Skeletal muscle satellite cell (primary cell): ENCODE measurements around the gene SLC35F1.

Experiments used
- H3K27me3 ChIP-seq: 2 replicates; pipeline ENCODE4 v1.7.0; 2013; ENCODE audit warnings: low read length; ENCODE audit not compliant: control insufficient read depth, insufficient read depth
- H3K36me3 ChIP-seq: 2 replicates; pipeline ENCODE4 v1.7.0; 2013; ENCODE audit warnings: mild to moderate bottlenecking, control low read depth, low read length; ENCODE audit not compliant: insufficient read depth
- H3K4me1 ChIP-seq: 2 replicates; pipeline ENCODE4 v1.7.0; 2013; ENCODE audit warnings: low read length; ENCODE audit not compliant: control insufficient read depth, insufficient read depth
- H3K4me2 ChIP-seq: 2 replicates; pipeline ENCODE4 v1.7.0; 2013; ENCODE audit warnings: mild to moderate bottlenecking, low read length
- H3K4me3 ChIP-seq: 2 replicates; pipeline ENCODE4 v1.7.0; 2013; ENCODE audit warnings: low read length
- H3K9ac ChIP-seq: 2 replicates; pipeline ENCODE4 v1.7.0; 2013; ENCODE audit warnings: mild to moderate bottlenecking, low read depth, low read length, moderate library complexity
- H3K9me3 ChIP-seq: replicated peaks from 2 replicates; pipeline ENCODE4 v1.7.0; 2013; ENCODE audit warnings: mild to moderate bottlenecking, control low read depth, low read length

The SLC35F1 gene

DNA sequence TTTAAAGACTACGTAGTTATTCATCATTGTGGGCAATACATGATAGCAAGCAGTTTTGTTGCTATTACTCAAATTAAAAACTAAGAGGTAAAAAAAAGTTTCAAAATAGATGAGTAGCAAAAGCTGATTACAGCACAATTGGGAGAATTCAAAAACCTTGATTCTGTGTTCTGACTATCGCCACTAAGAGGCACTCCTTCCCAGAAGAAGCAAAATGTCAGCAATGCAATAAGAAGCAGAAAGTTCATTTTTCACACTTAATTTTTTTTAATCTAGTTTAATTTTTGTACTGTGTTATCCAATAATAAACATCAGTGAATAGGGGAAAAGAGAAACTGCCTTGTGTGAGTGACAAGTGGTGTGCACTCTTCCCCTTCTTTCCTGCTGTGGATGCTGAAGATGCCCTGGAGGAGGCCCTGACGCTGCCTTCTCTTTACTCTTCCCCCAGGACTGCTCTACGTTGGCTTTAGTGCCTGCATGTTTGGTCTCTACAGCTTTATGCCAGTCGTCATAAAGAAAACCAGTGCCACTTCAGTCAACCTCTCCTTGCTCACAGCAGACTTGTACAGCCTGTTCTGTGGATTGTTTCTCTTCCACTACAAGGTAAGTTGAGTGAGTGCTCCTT lies 377.8 kb downstream of the SLC35F1 start:
- Histone ChIP-seq H3K9ac (no peak overlapping the region), H3K4me2 (no peak overlapping the region), H3K4me1 (peaks cover 6% of the 10 kb centered on the region), H3K9me3 (no peaks in the 10 kb centered on the region), H3K36me3 (no peaks in the 10 kb centered on the region), H3K27me3 (no peaks in the 10 kb centered on the region), H3K4me3 (no peak overlapping the region)

DNA sequence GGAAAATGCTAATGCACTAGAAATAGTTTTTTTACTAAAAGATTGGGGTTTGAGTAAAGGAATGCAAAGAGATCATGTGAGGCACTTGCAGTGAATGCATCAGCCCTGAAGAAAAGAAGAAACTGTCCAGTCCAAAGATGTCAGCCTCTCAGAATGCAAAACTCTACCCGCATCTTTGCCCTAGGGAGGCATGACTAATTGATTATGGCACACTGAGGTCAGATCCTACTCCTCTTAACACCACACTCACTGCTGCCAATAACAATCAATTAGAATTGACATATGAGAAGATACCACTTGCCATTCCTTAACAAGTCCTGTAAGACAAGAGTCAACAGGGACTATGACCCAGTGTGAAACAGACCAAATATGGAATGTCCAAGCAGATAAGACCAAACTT lies 378.7 kb downstream of the SLC35F1 start:
- Histone ChIP-seq H3K4me3 (no peak overlapping the region), H3K36me3 (no peaks in the 10 kb centered on the region), H3K27me3 (no peaks in the 10 kb centered on the region), H3K9ac (no peak overlapping the region), H3K4me2 (no peak overlapping the region), H3K4me1 (peaks cover 6% of the 10 kb centered on the region), H3K9me3 (no peaks in the 10 kb centered on the region)

DNA sequence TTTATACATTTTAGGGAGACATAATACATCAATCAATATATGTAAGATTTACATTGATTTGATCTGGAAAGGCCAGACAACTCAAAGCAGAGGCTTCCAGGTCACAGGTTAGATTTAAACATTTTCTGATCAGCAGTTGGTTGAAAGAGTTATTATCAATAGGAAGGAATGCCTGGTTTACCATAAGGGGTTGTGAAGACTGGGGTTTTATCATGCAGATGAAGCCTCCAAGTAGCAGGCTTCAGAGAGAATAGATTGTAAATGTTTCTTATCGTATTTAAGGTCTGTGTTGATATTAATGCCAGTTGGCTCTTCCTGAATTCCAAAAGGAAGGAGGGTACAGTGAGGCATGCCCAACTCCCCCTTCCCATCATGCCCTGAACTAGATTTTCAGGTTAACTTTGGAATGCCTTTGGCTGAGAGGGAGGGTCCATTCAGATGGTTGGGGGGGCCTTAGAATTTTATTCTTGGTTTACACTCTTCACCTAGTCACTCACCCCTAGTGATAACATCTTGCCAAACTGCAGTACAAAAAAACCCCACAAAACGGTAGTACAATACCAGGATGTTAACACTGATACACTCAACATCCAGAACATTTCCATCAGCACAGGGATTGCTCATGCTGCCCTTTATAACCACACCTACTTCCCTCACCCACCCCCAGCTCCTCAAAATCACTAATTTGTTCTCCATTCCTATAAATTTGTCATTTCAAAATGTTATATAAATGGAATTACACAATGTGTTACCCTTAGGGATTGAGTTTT lies 381.5 kb downstream of the SLC35F1 start:
- H3K4me1 ChIP-seq: peaks cover 2% of the 10 kb centered on the region
- no peak overlapping the region for H3K4me3 ChIP-seq
- no peak overlapping the region for H3K4me2 ChIP-seq
- H3K9ac ChIP-seq: no peak overlapping the region
- H3K27me3 ChIP-seq: no peaks in the 10 kb centered on the region
- no peaks in the 10 kb centered on the region for H3K36me3 ChIP-seq
- no peaks in the 10 kb centered on the region for H3K9me3 ChIP-seq

- Histone ChIP-seq H3K9ac (no peak overlapping the region), H3K27me3 (no peaks in the 10 kb centered on the region), H3K4me3 (no peak overlapping the region), H3K4me1 (no peaks in the 10 kb centered on the region), H3K4me2 (no peak overlapping the region), H3K9me3 (no peaks in the 10 kb centered on the region), H3K36me3 (no peaks in the 10 kb centered on the region)
These were observed 385.5 kb downstream of the SLC35F1 start for GRCh38 chr6:118292558-118292957.

GRCh38 chr6:118294906-118295305 lies 387.8 kb downstream of the SLC35F1 start:
- H3K9ac ChIP-seq: no peak overlapping the region
- H3K9me3 ChIP-seq: no peaks in the 10 kb centered on the region
- no peak overlapping the region for H3K4me3 ChIP-seq
- no peaks in the 10 kb centered on the region for H3K27me3 ChIP-seq
- no peak overlapping the region for H3K4me2 ChIP-seq
- H3K4me1 ChIP-seq: no peaks in the 10 kb centered on the region
- H3K36me3 ChIP-seq: no peaks in the 10 kb centered on the region

DNA sequence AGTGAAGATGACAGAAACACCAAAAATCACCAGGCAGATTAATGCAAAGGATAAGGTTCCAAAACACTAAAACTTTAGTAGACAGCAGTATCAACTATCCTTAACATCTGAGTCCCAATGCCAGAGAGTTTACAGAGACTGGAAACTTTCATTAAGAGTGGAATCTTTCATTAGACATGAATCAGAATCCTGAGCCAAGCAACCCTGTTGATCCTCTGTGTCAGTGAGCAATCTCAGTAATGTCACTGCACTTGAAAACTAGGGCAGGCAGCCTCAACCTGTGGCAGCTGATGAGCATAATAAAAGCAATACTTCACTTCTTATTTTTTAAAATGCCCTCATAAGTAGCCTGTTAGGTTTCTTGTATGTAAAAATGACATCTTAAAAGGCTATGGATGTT lies 388.3 kb downstream of the SLC35F1 start:
- H3K4me2 ChIP-seq: no peak overlapping the region
- no peaks in the 10 kb centered on the region for H3K9me3 ChIP-seq

DNA sequence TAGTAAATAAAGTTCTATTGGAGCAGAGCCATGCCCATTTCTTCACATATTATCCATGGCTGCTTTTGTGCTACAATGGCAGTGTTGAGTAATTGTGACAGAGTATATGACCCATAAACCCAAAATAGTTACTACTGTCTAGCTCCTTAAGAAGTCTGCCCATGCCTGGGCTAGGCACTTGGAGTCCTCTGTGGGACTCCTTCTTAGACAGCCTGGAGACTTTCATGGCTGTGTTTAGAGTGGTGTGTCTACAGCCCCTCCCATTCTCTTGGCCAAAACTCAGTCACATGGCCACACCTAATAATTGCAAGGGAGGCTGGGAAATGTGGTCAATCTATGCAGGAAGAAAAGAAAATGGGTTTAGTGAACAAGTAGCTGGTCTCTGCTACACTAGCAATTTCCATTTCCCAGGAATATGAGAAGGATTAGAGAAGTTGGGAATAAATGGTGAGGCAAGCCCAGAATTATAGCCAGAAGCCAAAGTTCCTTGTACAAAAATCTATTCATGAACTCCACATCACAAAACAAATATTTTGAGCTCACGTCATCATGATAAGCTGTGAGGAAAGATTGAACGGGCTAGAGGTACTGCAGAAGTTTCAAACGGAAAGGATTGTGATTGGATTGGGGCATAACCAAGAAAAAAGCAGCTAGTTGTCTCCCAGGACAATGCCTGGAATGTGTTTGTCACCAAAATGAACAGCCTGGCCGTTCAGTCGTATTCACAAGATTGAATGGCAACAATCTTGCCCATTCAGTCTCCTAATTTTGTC lies 389.3 kb downstream of the SLC35F1 start:
- Histone ChIP-seq H3K9me3 (no peaks in the 10 kb centered on the region), H3K36me3 (no peaks in the 10 kb centered on the region), H3K4me3 (no peak overlapping the region), H3K4me2 (no peak overlapping the region), H3K4me1 (no peaks in the 10 kb centered on the region), H3K9ac (no peak overlapping the region), H3K27me3 (no peaks in the 10 kb centered on the region)

More for the DNA sequence above, 388.3 kb downstream of the SLC35F1 start:
- H3K9ac ChIP-seq: no peak overlapping the region
- no peak overlapping the region for H3K4me3 ChIP-seq
- H3K27me3 ChIP-seq: no peaks in the 10 kb centered on the region
- H3K4me1 ChIP-seq: no peaks in the 10 kb centered on the region
- no peaks in the 10 kb centered on the region for H3K36me3 ChIP-seq

DNA sequence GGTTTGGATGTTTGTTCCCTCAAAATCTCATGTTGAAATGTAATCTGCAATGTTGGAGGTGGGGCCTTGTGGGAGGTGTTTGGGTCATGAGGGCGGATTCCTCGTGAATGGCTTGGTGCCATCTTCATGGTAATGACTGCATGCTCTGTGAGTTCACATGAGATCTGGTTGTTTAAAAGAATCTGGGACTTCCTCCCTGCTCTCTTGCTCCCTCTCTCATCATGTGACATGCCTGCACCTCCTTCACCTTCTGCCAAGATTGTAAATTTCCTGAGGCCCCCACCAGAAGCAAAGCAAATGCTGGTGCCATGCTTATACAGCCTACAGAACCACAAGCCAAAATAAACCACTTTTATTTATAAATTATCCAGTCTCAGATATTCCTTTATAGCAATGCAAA lies 390.8 kb downstream of the SLC35F1 start:
- Histone ChIP-seq H3K4me3 (no peak overlapping the region), H3K27me3 (no peaks in the 10 kb centered on the region), H3K4me1 (no peaks in the 10 kb centered on the region), H3K36me3 (no peaks in the 10 kb centered on the region), H3K9me3 (no peaks in the 10 kb centered on the region), H3K9ac (no peak overlapping the region), H3K4me2 (no peak overlapping the region)

DNA sequence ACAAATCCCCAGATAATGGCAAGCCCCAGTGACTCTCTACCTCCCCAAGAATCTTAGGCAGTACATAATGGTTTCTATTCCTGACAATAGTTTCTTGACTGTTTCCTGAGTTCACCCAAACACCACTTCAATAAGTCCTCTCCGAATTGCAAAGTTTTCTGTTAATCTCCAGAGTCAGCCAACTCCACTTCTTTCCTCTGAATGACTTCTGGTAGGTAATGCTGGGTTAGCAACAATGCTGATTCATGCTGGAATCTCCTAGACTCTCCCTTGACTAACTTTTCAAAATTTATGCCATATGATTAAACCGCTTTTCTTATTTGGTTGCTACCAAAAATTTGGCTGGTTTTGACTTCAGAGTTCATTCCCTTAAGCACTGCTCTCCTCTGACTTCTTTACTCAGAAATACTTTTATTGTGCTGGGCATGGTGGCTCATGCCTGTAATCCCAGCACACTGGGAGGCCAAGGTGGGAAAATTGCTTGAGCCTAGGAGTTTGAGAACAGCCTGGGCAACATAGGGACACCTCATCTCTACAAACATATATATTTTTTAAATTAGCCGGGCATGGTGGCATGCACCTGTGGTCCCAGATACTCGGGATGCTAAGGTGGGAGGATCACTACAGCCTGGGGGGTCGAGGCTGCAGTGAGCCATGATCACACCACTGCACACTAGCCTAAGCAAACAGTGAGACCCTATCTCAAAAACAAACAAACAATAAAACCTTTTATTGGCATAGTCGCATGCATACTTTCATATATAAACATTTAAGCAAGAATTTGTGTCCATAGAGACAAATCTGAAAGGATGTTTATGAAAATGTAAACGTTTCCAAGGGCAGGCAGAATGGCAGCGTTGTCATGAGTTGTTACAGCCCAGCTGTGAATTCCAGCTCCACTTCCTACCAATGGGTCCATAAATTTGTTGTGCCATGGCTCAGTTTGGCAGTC lies 391.7 kb downstream of the SLC35F1 start:
- Histone ChIP-seq H3K4me2 (no peak overlapping the region), H3K27me3 (no peaks in the 10 kb centered on the region), H3K4me3 (no peak overlapping the region), H3K36me3 (no peaks in the 10 kb centered on the region), H3K9ac (no peak overlapping the region), H3K4me1 (no peaks in the 10 kb centered on the region), H3K9me3 (no peaks in the 10 kb centered on the region)

DNA sequence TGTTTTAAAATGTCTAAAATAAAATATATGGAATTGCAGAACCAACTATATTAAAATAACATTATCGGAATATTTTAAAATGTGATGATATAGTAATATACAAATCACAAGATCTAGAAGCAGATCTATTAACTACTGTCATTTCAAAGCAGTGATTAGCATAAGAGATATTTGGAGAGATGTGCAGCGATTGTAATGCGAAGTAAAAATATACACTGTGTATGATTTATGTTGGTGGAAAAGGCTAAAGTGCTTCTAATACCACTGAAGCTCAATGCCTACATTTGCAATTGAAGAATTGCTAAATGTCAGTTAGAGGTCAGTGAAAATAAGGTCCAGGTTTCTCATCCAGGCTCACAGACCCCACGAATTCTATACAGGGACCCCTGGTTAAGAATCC lies 392.4 kb downstream of the SLC35F1 start:
- Histone ChIP-seq H3K36me3 (no peaks in the 10 kb centered on the region), H3K9me3 (no peaks in the 10 kb centered on the region), H3K4me2 (no peak overlapping the region), H3K4me3 (no peak overlapping the region), H3K27me3 (no peaks in the 10 kb centered on the region), H3K9ac (no peak overlapping the region), H3K4me1 (no peaks in the 10 kb centered on the region)

- no peaks in the 10 kb centered on the region for H3K9me3 ChIP-seq
- no peaks in the 10 kb centered on the region for H3K4me1 ChIP-seq
- no peaks in the 10 kb centered on the region for H3K27me3 ChIP-seq
- no peak overlapping the region for H3K4me2 ChIP-seq
- H3K9ac ChIP-seq: no peak overlapping the region
- H3K36me3 ChIP-seq: no peaks in the 10 kb centered on the region
- H3K4me3 ChIP-seq: no peak overlapping the region
These were observed 397.3 kb downstream of the SLC35F1 start for GRCh38 chr6:118304321-118304720.
